ENCODE measurements around the gene ERC2.

- TF ChIP-seq CTCF (IDR thresholded peaks at IDR 0.05; ENCODE audit: insufficient read depth, low read depth, low read length) (no peak), EZH2 (IDR thresholded peaks at IDR 0.05; ENCODE audit: insufficient read depth, low read length) (no peak)
These were observed 545.1 kb downstream of the ERC2 start for GRCh38 chr3:55923207-55923606.

All from astrocyte (in vitro differentiated cells and primary cell).